HG03064 (cell line): ENCODE measurements around the gene AHNAK2.
A peak's percentile ranks its signal among the peaks of the same experiment; 100 is the strongest.
"Not testable (repeated sequence)": the region's sequence is repeated elsewhere in the genome, so short reads cannot be mapped to it uniquely, and the experiment has no call there.

Experiments used
- ATAC-seq: cut with Tn5 transposase; IDR thresholded peaks from one replicate; pipeline ENCODE4 v1.9.1; 2021; ENCODE audit warnings: low read depth; ENCODE audit not compliant: unreplicated experiment

AHNAK2 gene

DNA sequence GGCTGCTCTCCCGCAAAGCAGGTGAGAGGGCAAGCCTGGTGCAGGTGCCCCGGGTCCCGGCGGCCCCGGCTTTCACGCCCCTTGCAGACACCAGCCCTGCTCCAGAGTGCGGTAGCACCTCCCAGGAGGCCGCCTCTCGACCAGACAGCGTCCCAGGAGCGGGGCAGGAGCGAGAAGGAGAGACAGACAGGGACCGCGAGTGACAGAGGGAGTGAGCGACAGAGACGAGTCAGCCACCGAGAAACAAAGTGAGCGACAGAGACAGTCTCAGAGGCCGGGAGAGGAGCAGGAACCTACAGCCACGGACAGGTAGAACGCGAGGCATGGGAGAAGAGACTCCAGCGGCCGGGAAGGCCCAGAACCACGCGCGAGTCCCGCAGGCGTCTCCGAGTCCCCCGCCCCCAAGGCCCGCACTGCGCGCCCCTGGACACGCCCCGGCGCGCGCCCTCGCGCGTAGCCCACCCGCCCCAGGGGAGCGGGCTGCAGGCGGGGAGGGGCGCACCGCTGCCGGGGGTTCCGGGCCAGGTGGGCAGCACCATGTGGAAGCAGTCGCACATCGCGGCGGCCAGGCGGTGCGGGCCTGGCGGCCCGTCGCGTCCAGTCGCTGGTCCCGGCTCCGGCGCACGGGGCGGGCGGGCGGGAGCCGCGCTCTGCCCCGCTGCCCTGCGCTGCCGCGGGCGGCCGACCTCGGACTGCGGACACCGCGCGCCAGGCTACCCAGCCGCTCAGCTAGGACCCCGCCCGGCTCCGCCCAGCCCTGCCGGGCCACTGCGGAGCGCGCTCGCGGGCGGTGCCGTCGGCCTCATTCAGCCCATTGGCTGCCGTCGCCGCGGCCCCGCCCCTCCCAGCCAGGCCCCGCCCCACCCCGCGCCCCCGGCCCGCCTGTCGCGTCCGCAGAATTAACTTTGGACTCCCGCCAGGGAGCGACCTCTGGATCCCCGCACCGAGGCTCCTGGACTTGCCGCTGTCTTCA is at the start of gene AHNAK2:
Gene AHNAK2 (minus strand): TSS at position 694 of the 973 bp plus-strand sequence. CDS start 137 bp downstream, at position 557.
- no peak for ATAC-seq

DNA sequence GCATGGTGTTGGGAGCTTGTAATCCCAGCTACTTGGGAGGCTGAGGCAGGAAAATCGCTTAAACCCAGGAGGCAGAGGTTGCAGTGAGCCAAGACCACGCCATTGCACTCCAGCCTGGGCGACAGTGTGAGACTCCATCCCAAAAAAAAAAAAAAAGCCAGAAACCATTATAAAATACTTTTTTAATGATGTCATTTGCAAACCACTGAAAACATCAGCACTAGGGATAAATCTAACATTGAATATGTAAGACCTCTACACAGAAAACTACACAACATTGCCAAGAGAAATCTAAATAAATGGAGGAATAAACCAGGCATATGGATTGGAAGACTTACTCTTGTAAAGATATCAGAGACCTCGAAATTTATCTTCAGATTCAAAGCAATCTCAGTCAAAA is 49.5 kb upstream of the AHNAK2 start:
- not testable (repeated sequence) for ATAC-seq

DNA sequence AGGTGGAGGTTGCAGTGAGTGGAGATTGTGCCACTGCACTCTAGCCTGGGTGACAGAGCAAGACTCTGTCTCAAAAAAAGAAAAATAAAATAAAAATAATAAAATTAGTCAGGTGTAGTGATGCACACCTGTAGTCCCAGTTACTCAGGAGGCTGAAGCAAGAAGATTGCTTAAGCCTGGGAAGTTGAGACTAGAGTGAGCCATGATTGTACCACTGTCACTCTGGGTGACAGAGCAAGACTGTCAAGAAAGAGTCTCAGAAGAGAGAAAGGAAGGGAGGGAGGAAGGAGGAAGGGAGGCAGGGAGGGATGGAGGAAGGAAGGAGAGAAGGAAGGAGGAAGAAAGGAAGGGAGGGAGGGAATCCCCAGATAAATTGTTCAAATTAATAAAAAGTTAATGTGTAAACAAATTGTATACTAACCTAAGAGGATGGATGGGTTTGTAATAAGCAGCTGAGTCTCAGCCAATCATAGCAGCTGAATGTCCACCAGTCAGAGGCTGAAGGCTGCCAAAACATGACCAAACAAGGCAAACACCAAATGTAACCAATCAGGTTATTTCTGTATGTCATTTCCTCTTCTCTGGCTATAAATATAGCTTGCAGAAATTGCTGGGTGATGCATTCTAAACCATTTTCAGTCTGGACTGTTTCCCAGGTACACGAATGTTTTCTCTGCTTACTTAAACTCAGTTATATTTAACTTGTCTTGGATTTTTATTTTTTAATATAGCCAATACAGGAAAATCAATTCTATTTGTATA is 48.8 kb upstream of the AHNAK2 start:
- ATAC-seq, result no peak

DNA sequence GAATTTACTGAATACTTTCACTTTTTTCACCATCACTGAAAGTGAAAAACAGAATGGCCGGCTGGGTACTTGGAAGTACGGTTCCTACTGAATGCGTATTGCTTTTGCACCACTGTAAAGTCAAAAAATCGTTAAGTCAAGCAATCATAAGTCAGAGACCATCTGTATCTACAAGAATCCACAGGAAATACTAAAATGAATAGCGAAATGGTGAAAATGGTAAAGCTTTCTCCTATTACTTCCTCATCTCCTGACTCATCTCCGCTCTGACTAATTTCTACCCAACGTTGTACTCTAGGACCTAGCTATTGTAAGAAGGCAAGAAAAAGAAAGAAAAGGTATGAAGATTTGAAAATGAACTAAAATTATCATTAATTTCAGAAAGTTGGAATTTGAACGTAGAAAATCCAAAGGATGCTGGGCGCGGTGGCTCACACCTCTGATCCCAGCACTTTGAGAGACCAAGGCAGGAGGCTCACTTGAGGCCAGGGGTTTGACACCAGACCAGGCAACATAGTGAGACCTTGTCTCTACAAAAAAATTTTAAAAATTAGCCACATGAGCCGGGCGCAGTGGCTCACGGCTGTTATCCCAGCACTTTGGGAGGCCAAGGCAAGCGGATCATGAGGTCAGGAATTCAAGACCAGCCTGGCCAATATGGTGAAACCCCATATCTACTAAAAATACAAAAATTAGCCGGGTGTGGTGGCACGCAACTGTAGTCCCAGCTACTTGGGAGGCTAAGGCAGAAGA is 48.0 kb upstream of the AHNAK2 start:
- no peak for ATAC-seq

DNA sequence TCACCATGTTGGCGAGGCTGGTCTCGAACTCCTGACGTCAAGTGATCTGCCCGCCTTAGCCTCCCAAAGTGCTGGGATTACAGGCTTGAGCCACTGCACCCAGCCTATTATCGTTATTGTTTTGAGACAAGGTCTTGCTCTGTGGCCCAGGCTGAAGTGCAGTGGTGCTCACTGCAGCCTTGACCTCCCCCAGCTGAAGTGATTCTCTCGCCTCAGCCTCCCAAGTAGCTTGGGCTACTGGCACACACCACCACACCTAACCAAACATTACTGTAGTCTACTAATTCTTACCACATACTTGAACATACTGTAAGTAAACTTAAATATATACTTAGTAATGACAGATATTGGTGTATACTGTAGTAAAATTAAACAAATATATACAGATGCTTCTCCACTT is 47.3 kb upstream of the AHNAK2 start:
- no peak for ATAC-seq

DNA sequence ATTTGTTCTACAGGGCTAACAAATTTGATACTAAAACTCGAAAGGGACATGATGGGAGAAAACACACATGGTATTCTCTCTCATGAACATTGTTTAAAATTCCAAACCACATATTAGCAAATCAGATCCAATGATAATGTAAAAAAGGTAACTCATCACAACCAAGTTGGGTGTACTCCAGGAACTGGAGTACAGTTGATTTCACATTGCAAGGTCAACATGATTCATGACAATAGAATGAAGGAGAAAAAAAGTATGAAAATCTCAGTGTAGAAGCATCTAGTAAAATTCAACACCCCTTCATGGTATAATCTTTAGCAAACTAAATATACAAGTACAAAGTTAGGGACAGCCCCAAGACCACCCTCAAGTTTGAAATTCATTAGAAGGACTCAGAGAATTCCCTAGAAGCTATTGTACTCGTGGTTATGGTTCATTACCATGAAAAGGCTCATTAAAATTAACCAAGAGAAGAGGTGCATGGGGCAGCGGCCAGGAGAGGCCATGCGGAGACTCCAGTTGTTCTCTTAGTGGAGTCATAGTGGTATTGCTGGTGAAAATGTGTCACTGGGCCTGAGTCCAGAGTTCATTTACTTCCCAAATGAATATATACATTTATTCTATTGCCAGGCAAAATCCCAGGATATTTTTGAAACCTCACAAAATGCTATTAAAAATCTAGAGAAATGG is 45.8 kb upstream of the AHNAK2 start:
- no peak for ATAC-seq

DNA sequence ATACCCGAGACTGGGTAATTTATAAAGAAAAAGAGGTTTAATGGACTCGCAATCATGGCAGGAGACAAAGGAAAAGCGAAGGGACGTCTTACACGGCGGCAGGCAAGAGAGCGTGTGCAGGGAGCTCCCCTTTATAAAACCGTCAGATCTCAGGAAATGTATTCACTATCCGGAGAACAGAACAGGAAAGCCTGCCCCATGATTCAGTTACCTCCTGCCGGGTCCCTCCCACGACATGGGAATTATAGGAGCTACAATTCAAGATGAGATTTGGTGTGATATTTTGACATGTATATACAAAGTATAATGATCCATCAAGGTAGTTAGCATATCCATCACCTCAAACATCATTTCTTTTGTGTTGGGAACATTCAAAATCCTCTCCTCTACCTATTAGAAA is 45.0 kb upstream of the AHNAK2 start:
- ATAC-seq, result no peak

DNA sequence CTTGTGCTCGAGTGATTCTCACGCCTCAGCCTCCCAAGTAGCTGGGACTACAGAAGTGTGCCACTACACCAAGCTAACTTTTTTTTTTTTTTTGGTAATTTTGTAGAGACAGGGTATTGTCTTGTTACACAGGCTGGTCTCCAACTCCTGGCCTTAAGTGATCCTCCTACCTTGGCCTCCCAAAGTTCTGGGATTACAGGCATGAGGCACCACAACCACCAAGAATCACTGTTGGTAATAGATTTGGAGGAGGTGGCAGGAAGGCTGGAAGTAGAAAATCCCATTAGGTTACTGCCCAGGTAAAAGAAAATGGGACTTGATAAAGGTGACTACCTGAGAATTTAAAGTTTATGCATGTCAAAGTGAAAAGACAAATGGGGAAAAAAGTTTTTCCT is 44.1 kb upstream of the AHNAK2 start:
- no peak for ATAC-seq

DNA sequence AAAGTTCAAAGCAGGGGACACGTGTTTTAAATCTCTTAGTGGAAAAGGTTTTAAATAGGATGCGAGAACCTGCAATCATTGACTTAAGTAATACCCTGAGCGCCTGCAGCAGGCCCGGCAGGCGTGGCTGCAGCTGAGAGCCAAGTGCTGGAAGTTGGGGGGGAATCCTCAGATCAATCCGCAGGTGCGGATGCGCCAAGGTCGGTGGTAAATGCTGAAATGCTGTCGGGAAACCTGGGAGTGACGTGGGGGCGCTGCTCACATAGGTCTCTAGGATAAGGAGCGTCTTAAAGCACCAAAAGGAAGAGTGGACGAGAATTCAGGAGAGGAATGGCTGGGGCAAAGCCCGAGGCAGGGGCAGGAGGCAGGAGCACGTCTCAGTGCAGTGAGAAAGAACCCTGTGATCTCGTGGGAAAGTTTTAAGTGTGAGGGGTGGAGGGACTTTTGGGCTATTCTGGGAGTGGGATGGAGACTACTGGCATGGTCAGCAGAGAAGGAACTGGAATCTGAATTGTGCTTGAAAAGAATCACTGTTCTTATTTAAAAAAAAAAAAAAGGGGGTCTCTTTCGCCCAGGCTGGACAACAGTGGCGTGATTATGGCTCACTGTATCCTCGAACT is 43.6 kb upstream of the AHNAK2 start:
- ATAC-seq, result no peak

DNA sequence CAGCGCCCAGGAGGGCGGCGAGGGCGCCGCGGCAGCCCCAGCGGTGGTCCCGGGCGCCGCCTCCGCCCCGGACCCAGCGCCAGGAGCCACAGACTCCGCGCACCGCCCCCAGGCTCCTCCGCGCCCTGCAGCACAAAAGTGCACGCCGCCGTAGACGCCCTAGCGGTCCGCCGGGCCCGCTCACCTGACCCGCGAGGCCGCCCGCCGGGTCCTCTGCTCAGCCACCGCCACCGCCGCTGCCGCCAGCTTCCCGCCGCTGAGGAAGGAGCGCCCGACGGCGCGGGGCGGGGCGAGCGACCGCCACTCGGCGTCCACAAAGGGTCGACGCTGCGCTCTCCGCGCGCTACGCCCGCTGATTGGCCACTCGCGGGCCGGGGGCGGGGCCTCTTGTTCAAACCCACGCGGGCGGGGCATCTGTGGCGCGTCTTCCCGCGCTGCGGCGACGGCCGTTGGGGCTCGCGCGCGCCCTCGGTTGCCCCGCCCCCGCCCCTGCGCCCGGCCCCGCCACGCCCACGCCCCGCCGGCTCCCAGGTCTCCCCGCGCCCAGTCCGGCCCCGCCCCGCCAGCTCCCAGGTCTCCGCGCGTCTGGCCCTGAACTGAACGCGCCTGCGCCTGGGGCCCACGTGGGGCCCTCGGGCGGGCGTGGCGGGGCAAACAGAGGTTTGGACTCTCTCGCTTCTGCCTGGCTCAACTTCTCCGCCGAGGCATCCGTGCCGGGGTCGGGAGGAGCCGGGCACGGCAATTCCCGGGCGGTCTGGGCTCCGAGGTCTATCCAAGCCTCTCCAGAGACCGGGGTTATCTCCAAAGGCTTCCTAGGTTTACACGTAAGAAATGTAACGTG is 42.9 kb upstream of the AHNAK2 start, which contains the start of gene CDCA4:
Gene CDCA4 (minus strand): TSS at position 269 of the 841 bp plus-strand sequence. CDS start 9,154 bp downstream, outside the sequence.
- peak; percentile 73 for ATAC-seq

DNA sequence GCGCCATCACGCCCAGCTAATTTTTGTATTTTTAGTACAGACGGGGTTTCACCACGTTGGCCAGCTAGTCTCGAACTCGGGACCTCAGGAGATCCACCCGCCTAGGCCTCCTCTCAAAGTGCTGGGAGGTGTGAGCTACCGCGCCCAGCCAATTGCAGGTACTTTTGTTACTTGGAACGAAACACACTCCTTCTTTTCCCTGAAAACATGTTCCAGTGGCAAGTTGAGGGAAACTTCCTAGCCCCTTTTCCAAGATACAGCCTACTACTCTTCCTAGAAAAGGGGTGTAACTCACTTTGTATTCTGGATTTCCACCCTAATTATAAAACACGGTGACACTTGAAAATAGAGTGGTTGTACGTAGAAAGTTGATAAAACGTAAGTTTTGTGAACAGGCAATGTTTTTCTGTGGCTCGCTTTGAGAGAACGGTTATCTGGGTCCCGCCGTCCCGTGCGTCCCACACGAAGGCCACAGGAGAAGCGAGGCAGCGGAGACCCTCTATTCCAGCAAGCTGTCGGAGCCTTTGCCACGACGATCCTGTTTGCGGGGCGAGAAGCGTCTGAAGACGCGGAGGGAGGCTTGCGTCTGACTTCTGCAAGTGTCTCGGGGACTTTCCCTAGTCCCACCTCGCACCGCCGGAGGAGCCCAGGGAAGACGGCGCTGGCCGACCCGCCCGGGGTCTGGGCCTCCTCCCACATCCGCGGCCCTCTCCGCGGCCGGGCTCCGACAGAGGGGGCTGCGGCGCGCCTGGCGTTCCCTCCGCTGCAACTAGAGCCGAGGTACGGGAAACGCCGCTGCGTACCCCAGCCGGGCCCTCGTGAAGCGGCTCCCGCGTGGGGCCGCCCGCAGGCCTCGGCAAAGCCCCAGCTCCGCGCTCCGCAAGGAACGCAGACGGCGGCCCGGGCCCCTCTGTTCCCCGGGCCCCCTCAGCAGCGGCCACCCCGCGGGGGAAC is 42.0 kb upstream of the AHNAK2 start:
- ATAC-seq, result peak; percentile 29

DNA sequence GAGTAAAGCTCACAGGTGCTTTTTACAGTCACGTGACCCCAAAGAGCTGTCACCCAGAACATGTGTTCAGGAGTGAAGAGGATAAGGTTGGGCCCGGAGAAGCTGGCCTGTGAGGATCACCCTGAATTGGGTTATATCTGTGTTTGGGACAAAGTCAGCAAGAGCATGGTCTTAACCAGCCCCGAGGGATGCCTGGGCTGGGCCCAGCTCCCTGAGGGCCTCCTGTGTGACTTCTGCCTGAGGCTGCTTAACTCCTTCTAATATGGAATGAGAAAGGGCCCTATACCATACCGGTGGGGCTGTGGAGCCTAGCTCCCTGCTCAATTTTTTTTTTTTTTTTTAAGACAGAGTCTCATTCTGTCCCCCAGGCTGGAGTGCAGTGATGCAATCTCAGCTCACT is 40.2 kb upstream of the AHNAK2 start:
- ATAC-seq, result no peak

DNA sequence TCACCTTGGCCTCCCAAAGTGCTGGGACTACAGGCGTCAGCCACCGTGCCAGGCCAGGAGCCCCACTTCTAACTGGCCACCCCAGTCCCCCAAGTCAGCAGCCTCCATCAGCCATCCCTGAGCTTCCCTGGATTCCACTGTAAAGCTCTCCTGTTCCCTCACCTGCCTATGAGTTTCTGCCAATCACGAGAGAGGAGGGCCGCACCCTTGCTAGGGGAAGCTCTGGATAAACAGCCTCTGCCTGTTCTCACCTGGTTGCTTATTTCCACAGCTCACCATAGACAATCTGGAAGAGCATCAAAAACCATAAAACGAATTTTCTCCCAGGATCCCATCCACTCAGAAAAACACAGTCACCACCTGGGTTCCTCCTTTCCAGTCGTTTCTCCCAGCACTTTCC is 37.7 kb upstream of the AHNAK2 start:
- no peak for ATAC-seq

DNA sequence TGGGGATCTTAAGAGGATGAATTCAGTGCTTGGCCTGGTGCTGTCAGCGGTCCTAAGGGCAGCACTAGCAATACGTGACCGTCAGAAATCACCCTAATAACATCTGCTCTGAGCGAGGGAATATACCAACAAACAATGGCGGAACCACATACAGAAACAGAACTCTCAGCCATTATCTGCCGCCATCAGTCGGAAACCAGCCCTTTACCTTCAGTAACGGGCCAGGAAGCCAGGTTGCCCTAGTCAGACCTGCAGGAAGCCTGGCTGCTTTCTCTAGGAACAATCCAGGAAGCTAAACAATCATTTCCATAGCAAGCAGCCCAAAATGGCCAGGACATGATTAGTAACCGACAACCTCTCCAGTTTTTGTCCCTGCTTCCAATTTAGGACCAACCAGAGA is 37.1 kb upstream of the AHNAK2 start:
- no peak for ATAC-seq

DNA sequence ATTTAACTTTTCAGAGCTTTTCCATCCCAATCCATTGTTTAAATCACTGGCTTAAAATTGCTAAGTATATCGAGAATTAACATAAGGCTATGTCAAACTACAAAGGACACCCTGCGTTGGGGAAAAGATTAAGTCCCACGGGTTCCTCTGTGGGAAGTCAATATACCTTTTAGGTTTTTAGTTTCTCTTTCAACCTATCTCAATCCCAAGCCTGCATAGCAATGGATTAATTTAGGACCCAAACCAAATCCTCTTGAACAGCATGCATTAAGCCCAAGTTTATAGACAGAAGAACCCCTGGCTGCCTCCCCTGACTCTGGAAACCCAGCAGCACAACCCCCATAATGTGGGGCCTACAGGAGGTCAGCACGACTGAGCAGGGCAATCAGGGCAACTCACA is 36.5 kb upstream of the AHNAK2 start:
- no peak for ATAC-seq

DNA sequence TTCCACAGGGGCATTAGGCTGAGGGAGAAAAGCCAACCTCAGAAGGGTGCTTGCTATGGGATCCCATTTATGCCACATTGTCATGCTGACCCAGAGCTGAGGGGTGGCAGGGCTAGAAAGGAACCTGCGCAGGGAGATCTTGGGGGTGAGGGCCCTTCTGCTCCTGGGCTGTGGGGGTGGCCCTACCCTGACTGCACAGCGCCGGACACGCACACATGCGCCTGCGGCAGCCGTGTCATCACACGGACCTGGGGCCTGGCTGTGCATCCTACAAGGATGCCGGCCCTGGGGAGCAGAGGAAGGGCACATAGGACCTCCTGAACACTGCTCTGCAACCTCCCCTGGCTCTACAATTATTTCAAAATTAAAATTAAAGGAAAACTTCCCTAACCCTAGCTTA is 35.9 kb upstream of the AHNAK2 start:
- no peak for ATAC-seq

DNA sequence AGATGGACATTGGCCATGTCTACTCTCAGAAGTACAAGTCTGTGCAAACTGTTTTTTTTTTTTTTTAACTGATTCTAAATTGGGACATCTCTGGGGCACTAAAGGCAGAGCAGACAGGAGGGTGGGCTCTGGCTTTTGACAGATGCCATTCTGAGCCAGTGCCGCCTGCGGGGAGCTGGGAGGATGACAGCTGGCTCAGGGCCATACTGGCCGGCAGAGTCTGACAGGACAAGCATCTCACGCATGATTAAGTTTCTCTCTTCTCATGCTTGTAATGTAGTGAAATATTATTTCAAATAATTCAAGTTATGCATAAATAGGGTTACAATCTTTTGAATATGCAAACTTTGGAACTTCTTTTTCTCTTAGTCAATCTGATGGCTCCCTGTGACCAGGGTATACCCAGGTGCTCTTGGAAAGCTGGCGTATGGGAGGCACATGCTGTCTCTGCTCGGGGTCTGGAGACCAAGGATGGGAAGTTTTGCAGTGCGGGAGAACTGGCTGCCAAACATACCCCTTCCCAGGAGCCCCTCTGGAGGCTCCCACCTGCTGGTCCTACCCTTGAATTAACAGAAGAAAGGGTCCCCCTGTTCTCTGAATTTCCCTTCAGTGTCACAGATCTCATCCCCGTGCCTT is 35.1 kb upstream of the AHNAK2 start:
- ATAC-seq, result no peak
